Measurements from ENCODE around the gene KCNB1.

DNA sequence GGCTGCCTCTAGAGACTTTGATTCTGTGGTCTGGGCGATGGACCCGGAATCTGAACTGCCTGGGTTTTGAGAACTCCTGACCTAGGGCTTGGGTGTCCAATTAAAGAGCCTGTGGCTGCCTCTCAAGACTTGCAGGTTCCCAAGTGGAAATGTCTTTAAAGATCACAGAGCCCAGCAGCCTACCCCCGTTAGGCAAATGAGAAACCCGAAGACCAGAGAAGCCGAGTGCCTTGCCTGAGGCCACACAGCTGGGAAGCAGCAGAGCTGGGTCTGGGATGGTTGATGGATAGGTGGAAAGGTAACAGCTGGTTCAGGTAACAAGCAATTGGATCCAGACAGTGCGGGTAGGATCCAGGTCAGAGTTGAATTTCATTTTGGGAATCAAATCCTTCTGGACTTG, 25.8 kb downstream of the KCNB1 start:
- TF ChIP-seq CTCF (IDR thresholded peaks at IDR 0.05) (no peak), ZFX (IDR thresholded peaks at IDR 0.05; ENCODE audit: borderline replicate concordance) (no peak)

Data from 22Rv1 (cell line).